Measurements from ENCODE around the gene ANO7.

DNA sequence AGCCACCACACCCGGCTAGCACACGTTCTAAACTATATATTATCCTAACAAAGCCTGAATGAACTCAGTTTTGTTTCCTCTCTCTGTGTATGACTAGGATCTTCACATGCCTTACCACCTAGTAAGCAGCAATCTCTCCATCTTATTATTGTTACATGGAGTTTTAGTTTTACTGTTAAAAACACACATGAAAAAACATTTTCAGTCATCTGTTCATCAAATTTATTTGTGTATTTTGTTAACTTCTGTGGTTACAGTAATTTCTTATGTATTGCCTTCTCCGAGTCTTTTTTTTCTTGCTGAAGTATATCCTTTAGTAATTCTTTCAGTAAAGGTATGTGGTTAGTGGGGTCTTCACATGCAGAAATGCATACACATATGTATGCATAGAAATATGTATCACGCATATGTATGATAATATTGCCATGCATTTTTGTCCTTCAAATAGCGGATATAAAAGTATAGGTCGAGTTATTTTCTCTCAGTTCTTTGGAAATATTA, 31.4 kb downstream of the ANO7 start:
- TF ChIP-seq, protein P1, sequence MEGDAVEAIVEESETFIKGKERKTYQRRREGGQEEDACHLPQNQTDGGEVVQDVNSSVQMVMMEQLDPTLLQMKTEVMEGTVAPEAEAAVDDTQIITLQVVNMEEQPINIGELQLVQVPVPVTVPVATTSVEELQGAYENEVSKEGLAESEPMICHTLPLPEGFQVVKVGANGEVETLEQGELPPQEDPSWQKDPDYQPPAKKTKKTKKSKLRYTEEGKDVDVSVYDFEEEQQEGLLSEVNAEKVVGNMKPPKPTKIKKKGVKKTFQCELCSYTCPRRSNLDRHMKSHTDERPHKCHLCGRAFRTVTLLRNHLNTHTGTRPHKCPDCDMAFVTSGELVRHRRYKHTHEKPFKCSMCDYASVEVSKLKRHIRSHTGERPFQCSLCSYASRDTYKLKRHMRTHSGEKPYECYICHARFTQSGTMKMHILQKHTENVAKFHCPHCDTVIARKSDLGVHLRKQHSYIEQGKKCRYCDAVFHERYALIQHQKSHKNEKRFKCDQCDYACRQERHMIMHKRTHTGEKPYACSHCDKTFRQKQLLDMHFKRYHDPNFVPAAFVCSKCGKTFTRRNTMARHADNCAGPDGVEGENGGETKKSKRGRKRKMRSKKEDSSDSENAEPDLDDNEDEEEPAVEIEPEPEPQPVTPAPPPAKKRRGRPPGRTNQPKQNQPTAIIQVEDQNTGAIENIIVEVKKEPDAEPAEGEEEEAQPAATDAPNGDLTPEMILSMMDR (IDR thresholded peaks at IDR 0.05 in 4 of 5, conservative IDR thresholded peaks at IDR 0.05 in 1 of 5), result no peak
- TF ChIP-seq POLR2A (IDR thresholded peaks at IDR 0.05), result no peak

Measured in gastrocnemius medialis (tissue), 4 donors.